Measurements from ENCODE around the gene GPR78. TPM values are rescaled to one million over a fixed set of nuclear protein-coding genes. Genes with fewer than 3 reads are reported as not detected.
"Not testable (repeated sequence)": the region's sequence is repeated elsewhere in the genome, so short reads cannot be mapped to it uniquely, and the experiment has no call there.

GPR78 gene
- total RNA-seq, 2 donors from 2014 or later = 0.45 TPM; not detected in 1

GRCh38 chr4:8574796-8575370, 5.3 kb upstream of the GPR78 start:
- Histone ChIP-seq H3K27me3 (replicated peaks; ENCODE audit: insufficient read depth) (peaks cover 7% of the 10 kb centered on the region), H3K4me1 (replicated peaks) (no peaks in the 10 kb centered on the region), H3K9me3 (no peaks in the 10 kb centered on the region), H3K27ac (no peak overlapping the region), H3K4me3 (no peak overlapping the region), H3K36me3 (no peaks in the 10 kb centered on the region)
- intact Hi-C loops (cut with DNase I) = no loop called here
- DNase-seq (ENCODE audit: low spot score) = no peak
- WGBS = 86% methylated on average over 5 of the region's 5 CpGs
- no peak for TF ChIP-seq CTCF (IDR thresholded peaks at IDR 0.05)
- TF ChIP-seq POLR2A (IDR thresholded peaks at IDR 0.05) = no peak
- TF ChIP-seq POLR2AphosphoS5 (IDR thresholded peaks at IDR 0.05) = no peak

GRCh38 chr4:8575457-8575856, 4.7 kb upstream of the GPR78 start:
- Histone ChIP-seq H3K36me3 (no peaks in the 10 kb centered on the region), H3K4me1 (replicated peaks) (no peaks in the 10 kb centered on the region), H3K27ac (no peak overlapping the region), H3K9me3 (no peaks in the 10 kb centered on the region), H3K27me3 (replicated peaks; ENCODE audit: insufficient read depth) (peaks cover 11% of the 10 kb centered on the region), H3K4me3 (no peak overlapping the region)
- 82% methylated on average over 4 of the region's 4 CpGs for WGBS
- TF ChIP-seq CTCF (IDR thresholded peaks at IDR 0.05) = no peak
- no peak for TF ChIP-seq POLR2AphosphoS5 (IDR thresholded peaks at IDR 0.05)
- no peak for DNase-seq (ENCODE audit: low spot score)
- intact Hi-C loops (cut with DNase I) = no loop called here

- H3K4me3 ChIP-seq; H3K4me1 ChIP-seq (replicated peaks); intact Hi-C loops (cut with DNase I); H3K27ac ChIP-seq; H3K36me3 ChIP-seq; H3K9me3 ChIP-seq; DNase-seq (ENCODE audit: low spot score): not testable (repeated sequence)
- 86% methylated on average over 5 of the region's 5 CpGs for WGBS
- peaks cover 19% of the 10 kb centered on the region for H3K27me3 ChIP-seq (replicated peaks; ENCODE audit: insufficient read depth)
Measured at GRCh38 chr4:8576591-8576990, 3.6 kb upstream of the GPR78 start.

DNA sequence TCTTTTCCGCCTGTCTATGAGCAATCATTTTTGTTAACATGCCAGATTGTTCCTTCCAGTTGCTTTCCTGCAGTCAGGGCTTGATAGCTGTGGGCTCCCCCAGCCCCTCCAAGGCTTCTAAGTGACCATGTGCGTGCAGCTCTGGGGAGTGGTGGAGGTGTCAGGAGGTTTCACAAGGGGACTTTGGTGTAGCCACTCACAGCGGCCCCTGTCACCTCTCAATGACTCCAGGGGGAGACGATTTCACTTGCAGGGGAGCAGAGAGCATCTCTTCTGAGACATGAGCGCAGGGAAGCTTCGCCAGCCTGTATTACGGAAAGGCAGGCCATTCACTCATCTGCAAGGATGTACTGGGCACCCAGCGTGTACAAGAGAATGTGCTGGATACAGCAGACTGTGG, 3.1 kb upstream of the GPR78 start:
- DNase-seq (ENCODE audit: low spot score) = no peak
- peaks cover 20% of the 10 kb centered on the region for H3K27me3 ChIP-seq (replicated peaks; ENCODE audit: insufficient read depth)
- no peaks in the 10 kb centered on the region for H3K36me3 ChIP-seq
- no peaks in the 10 kb centered on the region for H3K4me1 ChIP-seq (replicated peaks)
- intact Hi-C loops (cut with DNase I) = no loop called here
- no peaks in the 10 kb centered on the region for H3K9me3 ChIP-seq
- H3K27ac ChIP-seq = no peak overlapping the region
- WGBS = 55% methylated on average over 8 of the region's 8 CpGs
- H3K4me3 ChIP-seq = no peak overlapping the region
- no peak for TF ChIP-seq POLR2A (IDR thresholded peaks at IDR 0.05)
- TF ChIP-seq POLR2AphosphoS5 (IDR thresholded peaks at IDR 0.05) = no peak
- no peak for TF ChIP-seq CTCF (IDR thresholded peaks at IDR 0.05)

DNA sequence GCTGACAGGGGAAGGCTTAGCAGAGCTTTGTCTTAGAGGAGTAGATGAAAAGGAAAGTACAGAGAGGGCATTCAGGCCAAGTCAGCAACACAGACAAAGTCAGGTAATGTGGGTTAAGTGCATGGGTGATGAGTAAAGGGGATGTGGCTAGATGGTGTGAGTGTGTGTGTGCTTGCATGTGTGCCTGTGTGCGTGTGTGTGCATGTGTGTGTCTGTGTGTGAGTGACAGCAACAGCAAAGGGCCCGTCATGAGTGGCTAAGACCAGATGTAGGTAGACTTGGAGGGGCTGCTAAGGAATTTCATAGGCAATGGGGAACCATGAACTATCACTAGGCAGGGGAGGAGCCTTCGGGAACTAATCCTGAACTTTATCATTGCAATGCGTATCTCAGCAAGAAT, 2.2 kb upstream of the GPR78 start:
- no peaks in the 10 kb centered on the region for H3K36me3 ChIP-seq
- H3K27ac ChIP-seq = no peak overlapping the region
- no peak for DNase-seq (ENCODE audit: low spot score)
- H3K27me3 ChIP-seq (replicated peaks; ENCODE audit: insufficient read depth) = peaks cover 20% of the 10 kb centered on the region
- 77% methylated on average over 4 of the region's 4 CpGs for WGBS
- no peak overlapping the region for H3K4me3 ChIP-seq
- H3K4me1 ChIP-seq (replicated peaks) = no peaks in the 10 kb centered on the region
- intact Hi-C loops (cut with DNase I) = no loop called here
- H3K9me3 ChIP-seq = no peaks in the 10 kb centered on the region
- TF ChIP-seq CTCF (IDR thresholded peaks at IDR 0.05) (no peak), POLR2A (IDR thresholded peaks at IDR 0.05) (no peak), POLR2AphosphoS5 (IDR thresholded peaks at IDR 0.05) (no peak)

Measured in prostate gland (tissue), 2 donors.